GM19397 (cell line): ENCODE results near the gene ST6GALNAC6.
"Not testable (repeated sequence)": the region's sequence is repeated elsewhere in the genome, so short reads cannot be mapped to it uniquely, and the experiment has no call there.

Experiments
- ATAC-seq: cut with Tn5 transposase; IDR thresholded peaks from one replicate; pipeline ENCODE4 v1.9.1; 2021; ENCODE audit warnings: mild to moderate bottlenecking, moderate library complexity; ENCODE audit not compliant: unreplicated experiment

Gene ST6GALNAC6

DNA sequence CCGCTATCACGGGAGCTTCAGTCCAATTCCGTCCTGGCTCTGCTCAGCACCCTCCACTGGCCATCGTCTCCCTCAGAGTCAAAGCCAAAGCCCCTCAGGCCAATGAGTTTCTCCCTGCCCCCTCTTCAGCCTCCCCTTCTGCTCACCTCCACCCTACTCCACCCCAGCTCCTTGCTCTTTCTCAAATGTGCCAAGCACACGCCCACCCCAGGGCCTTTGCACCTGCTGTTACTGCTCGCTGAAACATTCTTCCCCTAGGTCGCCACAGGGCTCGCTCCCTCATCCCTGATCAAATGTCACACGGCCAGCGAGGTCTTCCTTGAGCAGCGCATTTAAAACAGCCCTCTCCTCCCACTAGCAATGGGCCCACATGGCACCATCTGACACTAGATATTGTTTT is 38.6 kb downstream of the ST6GALNAC6 start:
- ATAC-seq = no peak

DNA sequence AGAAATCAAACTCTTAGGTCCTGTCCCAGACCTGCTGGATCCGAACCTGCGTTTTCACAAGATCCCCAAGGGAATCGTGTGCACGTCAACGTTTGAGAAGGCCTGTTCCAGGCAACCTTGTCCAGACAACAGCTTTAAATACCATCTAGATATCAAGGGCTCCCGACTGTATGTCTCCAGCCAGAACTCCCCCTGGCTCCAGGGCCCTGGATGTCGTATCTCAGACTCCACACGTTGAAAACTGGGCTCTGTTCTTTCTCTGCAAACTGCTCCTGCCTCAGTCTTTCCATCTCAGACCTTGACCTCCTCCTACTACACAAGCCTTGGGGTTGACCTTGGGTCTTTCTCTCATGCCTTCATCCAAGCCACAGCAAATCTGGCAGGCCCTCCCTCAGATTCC is 39.1 kb downstream of the ST6GALNAC6 start:
- no peak for ATAC-seq

GRCh38 chr9:127858041-127858512 is 41.3 kb downstream of the ST6GALNAC6 start:
- no peak for ATAC-seq

DNA sequence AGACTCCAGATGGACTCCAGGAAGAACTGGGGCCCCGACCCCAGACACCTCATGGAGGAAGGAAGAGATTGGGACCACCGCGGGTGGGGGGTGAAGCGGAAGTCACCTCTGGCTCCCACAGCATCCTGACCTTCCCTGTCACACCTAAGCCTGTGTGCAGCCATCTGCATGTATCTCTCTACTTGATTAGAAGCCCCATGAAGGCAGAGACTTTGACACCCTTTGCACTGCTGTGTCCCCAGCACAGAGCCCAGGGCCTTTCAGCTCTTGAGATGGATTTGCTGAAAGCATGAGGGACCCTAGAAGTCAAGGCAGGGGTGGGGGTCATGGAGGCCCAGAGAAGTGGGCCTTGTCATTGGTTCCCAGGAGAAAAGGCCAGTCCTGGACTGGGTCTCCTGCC is 42.1 kb downstream of the ST6GALNAC6 start:
- no peak for ATAC-seq

DNA sequence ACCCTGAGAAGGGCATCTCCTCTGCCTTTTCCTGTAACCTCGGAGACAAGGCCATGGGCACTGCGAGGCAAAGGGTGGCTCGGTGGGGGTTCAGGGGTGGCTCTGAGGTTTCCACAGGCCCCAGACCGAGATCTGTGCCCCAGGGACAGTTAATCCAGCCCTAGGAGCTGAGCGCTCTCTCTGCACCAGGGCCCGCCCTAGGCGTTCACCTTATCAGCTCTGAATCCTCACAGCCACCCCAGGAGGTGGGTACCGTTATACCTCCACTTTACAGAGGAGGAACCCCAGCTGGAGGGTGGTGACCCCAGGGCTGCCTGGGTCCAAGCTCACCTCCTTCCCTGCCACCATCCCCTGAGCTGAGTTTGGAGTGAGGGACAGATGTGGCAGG is 42.7 kb downstream of the ST6GALNAC6 start:
- no peak for ATAC-seq

GRCh38 chr9:127856094-127856728 is 43.2 kb downstream of the ST6GALNAC6 start:
- ATAC-seq = no peak

DNA sequence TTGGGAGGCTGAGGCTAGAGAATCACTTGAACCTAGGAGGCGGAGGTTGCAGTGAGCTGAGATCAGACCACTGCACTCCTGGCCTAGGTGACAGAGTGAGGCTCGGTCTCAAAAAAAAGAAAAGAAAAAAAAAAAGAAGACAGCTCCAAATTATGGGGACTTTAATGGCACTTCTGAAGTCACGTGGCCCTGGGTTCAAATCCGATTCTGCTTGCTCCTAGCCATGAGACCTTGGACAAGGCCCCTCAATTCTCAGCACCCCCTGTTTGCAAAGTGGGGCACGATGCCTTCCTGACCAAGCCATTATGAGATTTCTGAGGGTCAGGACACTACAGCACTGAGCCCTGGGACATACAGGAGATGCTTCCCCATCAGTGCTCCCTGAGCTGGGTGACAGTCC is 43.9 kb downstream of the ST6GALNAC6 start:
- ATAC-seq = no peak

- ATAC-seq = no peak
These were observed 44.4 kb downstream of the ST6GALNAC6 start for GRCh38 chr9:127854960-127855359.

- no peak for ATAC-seq
These were observed 45.1 kb downstream of the ST6GALNAC6 start, which contains the start of gene ENG for GRCh38 chr9:127854184-127854806. TSS of gene ENG (minus strand) at chr9:127854658. CDS start at chr9:127854355, 303 bp downstream.

DNA sequence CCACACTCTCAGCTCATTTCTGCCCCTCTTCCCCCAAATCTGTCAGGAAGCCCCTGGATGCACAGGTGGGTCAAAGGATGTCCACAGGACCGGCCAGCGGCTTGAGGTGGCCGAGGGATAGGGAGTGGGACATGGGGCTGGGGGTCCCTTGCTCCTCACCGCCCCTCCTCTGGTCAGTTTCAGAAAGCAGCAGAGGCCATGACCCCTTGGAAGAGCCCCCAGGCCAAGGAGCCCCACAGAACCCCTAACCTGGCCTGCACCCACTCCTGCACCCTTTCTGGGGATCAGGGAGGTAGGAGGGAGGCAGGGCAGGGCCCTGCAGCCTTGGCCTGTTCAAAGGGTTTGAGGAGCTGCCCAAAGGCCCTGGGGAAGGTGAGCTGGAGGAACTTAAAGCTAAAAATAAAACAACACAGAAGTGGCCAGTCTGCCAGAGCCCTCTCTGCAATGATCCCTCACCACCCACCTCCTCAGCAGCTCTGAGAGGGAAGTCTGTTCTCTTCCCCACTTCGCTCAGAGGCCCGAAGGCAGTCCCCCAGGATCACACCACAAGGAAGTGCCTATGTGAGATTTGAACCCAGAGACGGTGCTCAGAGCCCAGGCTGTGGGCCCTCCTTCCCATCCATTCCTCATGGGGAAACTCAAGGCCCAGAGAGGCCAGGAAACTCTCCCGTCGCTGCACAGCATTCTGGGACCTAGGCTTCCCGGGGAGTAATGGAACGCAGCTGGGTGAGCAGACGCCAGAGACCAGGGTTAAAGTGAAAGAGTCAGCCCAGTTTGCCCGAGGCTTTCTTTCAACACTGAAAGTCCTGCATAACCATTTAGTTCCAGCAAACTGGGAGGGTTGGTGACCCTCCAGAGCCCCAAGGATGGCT is 45.9 kb downstream of the ST6GALNAC6 start:
- no peak for ATAC-seq

DNA sequence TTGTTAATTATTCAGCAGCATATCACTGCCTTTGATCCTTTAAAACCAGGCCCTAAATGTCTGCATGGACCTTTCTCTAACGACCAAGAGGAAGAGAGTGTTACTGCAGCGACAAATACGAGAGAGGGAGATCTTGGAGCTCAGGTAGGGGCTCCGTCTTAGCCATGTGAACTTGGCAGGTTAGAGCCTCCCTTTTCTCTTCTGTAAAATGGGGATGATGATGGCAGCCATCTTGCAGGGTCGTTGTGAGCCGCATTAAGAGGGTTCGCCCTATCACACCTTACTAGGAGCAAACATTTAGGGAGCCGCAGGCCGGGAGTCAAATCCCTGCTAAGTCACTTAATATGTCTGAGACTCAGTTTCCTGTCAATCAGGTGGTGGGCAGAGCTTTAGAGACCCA is 46.6 kb downstream of the ST6GALNAC6 start:
- ATAC-seq = no peak

- ATAC-seq = no peak
These were observed 49.0 kb downstream of the ST6GALNAC6 start for GRCh38 chr9:127850286-127850830.

- no peak for ATAC-seq
These were observed 50.5 kb downstream of the ST6GALNAC6 start for GRCh38 chr9:127848756-127849504.

- no peak for ATAC-seq
These were observed 51.3 kb downstream of the ST6GALNAC6 start for GRCh38 chr9:127847833-127848755.

DNA sequence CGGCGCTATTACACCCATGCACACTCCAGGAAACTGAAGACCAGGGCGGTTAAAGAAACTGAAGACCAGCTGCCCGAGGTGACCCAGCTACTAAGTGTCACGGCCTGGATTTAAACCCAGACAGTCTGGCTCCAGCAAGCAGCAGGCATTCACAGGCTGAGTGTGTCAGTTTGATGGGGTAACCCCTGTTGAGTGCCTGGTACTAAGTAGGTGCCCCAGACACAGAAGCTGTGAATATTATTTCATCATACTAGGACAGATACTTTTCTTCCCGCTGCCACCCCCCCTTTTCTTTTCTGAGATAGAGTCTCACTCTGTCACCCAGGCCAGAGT is 52.3 kb downstream of the ST6GALNAC6 start:
- no peak for ATAC-seq

GRCh38 chr9:127846443-127847177 is 52.8 kb downstream of the ST6GALNAC6 start:
- no peak for ATAC-seq

- ATAC-seq = not testable (repeated sequence)
These were observed 53.8 kb downstream of the ST6GALNAC6 start for GRCh38 chr9:127845619-127846018.

- no peak for ATAC-seq
These were observed 54.5 kb downstream of the ST6GALNAC6 start for GRCh38 chr9:127844821-127845359.
